Skeletal muscle satellite cell (primary cell): Measurements from ENCODE around the gene PLEKHA7.
"Not testable (repeated sequence)": the region's sequence is repeated elsewhere in the genome, so short reads cannot be mapped to it uniquely, and the experiment has no call there.

Source experiments
- H3K27me3 ChIP-seq: 2 replicates; pipeline ENCODE4 v1.7.0; 2013; ENCODE audit warnings: low read length; ENCODE audit not compliant: control insufficient read depth, insufficient read depth
- H3K36me3 ChIP-seq: 2 replicates; pipeline ENCODE4 v1.7.0; 2013; ENCODE audit warnings: mild to moderate bottlenecking, control low read depth, low read length; ENCODE audit not compliant: insufficient read depth
- H3K4me1 ChIP-seq: 2 replicates; pipeline ENCODE4 v1.7.0; 2013; ENCODE audit warnings: low read length; ENCODE audit not compliant: control insufficient read depth, insufficient read depth
- H3K4me2 ChIP-seq: 2 replicates; pipeline ENCODE4 v1.7.0; 2013; ENCODE audit warnings: mild to moderate bottlenecking, low read length
- H3K4me3 ChIP-seq: 2 replicates; pipeline ENCODE4 v1.7.0; 2013; ENCODE audit warnings: low read length
- H3K9ac ChIP-seq: 2 replicates; pipeline ENCODE4 v1.7.0; 2013; ENCODE audit warnings: mild to moderate bottlenecking, low read depth, low read length, moderate library complexity
- H3K9me3 ChIP-seq: replicated peaks from 2 replicates; pipeline ENCODE4 v1.7.0; 2013; ENCODE audit warnings: mild to moderate bottlenecking, control low read depth, low read length

Gene PLEKHA7

GRCh38 chr11:17004486-17005148 lies 9.6 kb downstream of the PLEKHA7 start:
- no peaks in the 10 kb centered on the region for H3K36me3 ChIP-seq
- no peak overlapping the region for H3K4me2 ChIP-seq
- H3K4me3 ChIP-seq, result no peak overlapping the region
- H3K4me1 ChIP-seq, result no peaks in the 10 kb centered on the region
- no peaks in the 10 kb centered on the region for H3K9me3 ChIP-seq
- no peak overlapping the region for H3K9ac ChIP-seq
- no peaks in the 10 kb centered on the region for H3K27me3 ChIP-seq

- Histone ChIP-seq H3K27me3 (no peaks in the 10 kb centered on the region), H3K36me3 (no peaks in the 10 kb centered on the region), H3K4me2 (no peak overlapping the region), H3K4me3 (no peak overlapping the region), H3K9me3 (no peaks in the 10 kb centered on the region), H3K4me1 (no peaks in the 10 kb centered on the region), H3K9ac (no peak overlapping the region)
These were observed 10.8 kb downstream of the PLEKHA7 start for GRCh38 chr11:17003426-17003825.

- H3K27me3 ChIP-seq, result no peaks in the 10 kb centered on the region
- no peak overlapping the region for H3K4me3 ChIP-seq
- no peak overlapping the region for H3K4me2 ChIP-seq
- no peaks in the 10 kb centered on the region for H3K9me3 ChIP-seq
- no peaks in the 10 kb centered on the region for H3K36me3 ChIP-seq
- no peak overlapping the region for H3K9ac ChIP-seq
- H3K4me1 ChIP-seq, result no peaks in the 10 kb centered on the region
These were observed 11.7 kb downstream of the PLEKHA7 start for GRCh38 chr11:17002543-17002942.

- Histone ChIP-seq H3K27me3 (no peaks in the 10 kb centered on the region), H3K36me3 (no peaks in the 10 kb centered on the region), H3K9ac (no peak overlapping the region)
These were observed 12.4 kb downstream of the PLEKHA7 start for GRCh38 chr11:17001806-17002205.

GRCh38 chr11:17000987-17001386 lies 13.2 kb downstream of the PLEKHA7 start:
- no peaks in the 10 kb centered on the region for H3K27me3 ChIP-seq
- no peak overlapping the region for H3K4me2 ChIP-seq

More at GRCh38 chr11:17001806-17002205, 12.4 kb downstream of the PLEKHA7 start:
- no peaks in the 10 kb centered on the region for H3K4me1 ChIP-seq
- H3K9me3 ChIP-seq, result no peaks in the 10 kb centered on the region
- no peak overlapping the region for H3K4me2 ChIP-seq
- no peak overlapping the region for H3K4me3 ChIP-seq

GRCh38 chr11:17000253-17000652 lies 14.0 kb downstream of the PLEKHA7 start:
- not testable (repeated sequence) for H3K9me3 ChIP-seq, H3K36me3 ChIP-seq, H3K4me2 ChIP-seq, H3K4me3 ChIP-seq, H3K27me3 ChIP-seq, H3K4me1 ChIP-seq, H3K9ac ChIP-seq

More at GRCh38 chr11:17000987-17001386, 13.2 kb downstream of the PLEKHA7 start:
- H3K36me3 ChIP-seq, result no peaks in the 10 kb centered on the region
- no peak overlapping the region for H3K4me3 ChIP-seq
- no peaks in the 10 kb centered on the region for H3K9me3 ChIP-seq
- H3K4me1 ChIP-seq, result no peaks in the 10 kb centered on the region
- no peak overlapping the region for H3K9ac ChIP-seq

- Histone ChIP-seq H3K36me3 (no peaks in the 10 kb centered on the region), H3K4me3 (no peak overlapping the region), H3K9me3 (no peaks in the 10 kb centered on the region), H3K4me1 (no peaks in the 10 kb centered on the region), H3K4me2 (no peak overlapping the region), H3K9ac (no peak overlapping the region), H3K27me3 (no peaks in the 10 kb centered on the region)
These were observed 15.1 kb downstream of the PLEKHA7 start for GRCh38 chr11:16999116-16999515.

- Histone ChIP-seq H3K4me3 (no peak overlapping the region), H3K36me3 (no peaks in the 10 kb centered on the region), H3K27me3 (no peaks in the 10 kb centered on the region), H3K9me3 (no peaks in the 10 kb centered on the region), H3K4me1 (no peaks in the 10 kb centered on the region), H3K9ac (no peak overlapping the region), H3K4me2 (no peak overlapping the region)
These were observed 16.6 kb downstream of the PLEKHA7 start for GRCh38 chr11:16997624-16998023.

GRCh38 chr11:16993495-16993894 lies 20.7 kb downstream of the PLEKHA7 start:
- no peaks in the 10 kb centered on the region for H3K9me3 ChIP-seq
- no peaks in the 10 kb centered on the region for H3K36me3 ChIP-seq
- no peaks in the 10 kb centered on the region for H3K4me1 ChIP-seq
- no peak overlapping the region for H3K4me3 ChIP-seq
- H3K27me3 ChIP-seq, result no peaks in the 10 kb centered on the region
- H3K9ac ChIP-seq, result no peak overlapping the region
- no peak overlapping the region for H3K4me2 ChIP-seq

GRCh38 chr11:16992846-16993245 lies 21.4 kb downstream of the PLEKHA7 start:
- H3K4me3 ChIP-seq, result no peak overlapping the region
- no peak overlapping the region for H3K9ac ChIP-seq
- no peaks in the 10 kb centered on the region for H3K4me1 ChIP-seq
- H3K9me3 ChIP-seq, result no peaks in the 10 kb centered on the region
- H3K27me3 ChIP-seq, result no peaks in the 10 kb centered on the region
- H3K36me3 ChIP-seq, result no peaks in the 10 kb centered on the region
- no peak overlapping the region for H3K4me2 ChIP-seq

- Histone ChIP-seq H3K4me3 (no peak overlapping the region), H3K9ac (no peak overlapping the region), H3K4me2 (no peak overlapping the region), H3K4me1 (no peaks in the 10 kb centered on the region), H3K9me3 (no peaks in the 10 kb centered on the region), H3K27me3 (no peaks in the 10 kb centered on the region), H3K36me3 (no peaks in the 10 kb centered on the region)
These were observed 24.7 kb downstream of the PLEKHA7 start for GRCh38 chr11:16989554-16989953.

GRCh38 chr11:16987205-16987568 lies 27.0 kb downstream of the PLEKHA7 start:
- no peak overlapping the region for H3K9ac ChIP-seq
- no peak overlapping the region for H3K4me2 ChIP-seq
- H3K4me1 ChIP-seq, result peaks cover 3% of the 10 kb centered on the region
- H3K36me3 ChIP-seq, result no peaks in the 10 kb centered on the region
- H3K9me3 ChIP-seq, result no peaks in the 10 kb centered on the region
- H3K27me3 ChIP-seq, result no peaks in the 10 kb centered on the region
- no peak overlapping the region for H3K4me3 ChIP-seq
